Ovary (tissue), 9 donors: Measurements from ENCODE around the gene JAGN1. TPM values are rescaled to one million over a fixed set of nuclear protein-coding genes. Genes with fewer than 3 reads are reported as not detected.
"Not testable (repeated sequence)": the region's sequence is repeated elsewhere in the genome, so short reads cannot be mapped to it uniquely, and the experiment has no call there.

Experiments
- DNase-seq, 5 donors: peaks; one replicate each; pipeline ENCODE4 v3.0.0-alpha.2; 2019 to 2020
- H3K27ac ChIP-seq, 2 donors: fragments of 200-600 bp; one replicate each; pipeline versions ENCODE4 v1.5.1 to v1.8.0; 2019 to 2022
- H3K27me3 ChIP-seq: fragments of 200-600 bp; one replicate; pipeline ENCODE4 v1.8.0; 2022
- H3K36me3 ChIP-seq: fragments of 200-600 bp; sonication (generic); one replicate; pipeline ENCODE4 v1.5.1; 2019
- H3K4me1 ChIP-seq: one replicate; pipeline ENCODE4 v1.8.1; 2013; ENCODE audit warnings: mild to moderate bottlenecking, moderate library complexity; ENCODE audit not compliant: insufficient read depth
- H3K4me3 ChIP-seq: fragments of 200-600 bp; sonication (generic); one replicate; pipeline ENCODE4 v1.5.1; 2017
- H3K9me3 ChIP-seq, 2 donors: fragments of 200-600 bp in 1 of 2; sonication (generic) in 1 of 2; one replicate each; pipeline versions ENCODE4 v1.5.1 to v1.8.1; 2013 to 2019; ENCODE audit warnings: mild to moderate bottlenecking in 1 of 2, moderate library complexity in 1 of 2
- EP300 ChIP-seq: sonication (generic); formaldehyde crosslinking; IDR thresholded peaks from one replicate; pipeline ENCODE4 v1.6.1; 2017; ENCODE audit warnings: antibody characterized with exemption
- POLR2A ChIP-seq: fragments of 450-650 bp; IDR thresholded peaks from one replicate; pipeline ENCODE4 v1.6.1; 2017; ENCODE audit warnings: antibody characterized with exemption, mild to moderate bottlenecking, moderate library complexity
- WGBS, 3 donors: extraction: QIAGEN DNeasy Blood & Tissue Kit in 1 of 3; methylation state at CpG; one replicate each; pipeline versions ENCODE4 v1.1.5 to v1.1.7; 2013 to 2017; 5-methylcytosine and 5-hydroxymethylcytosine counted together
- intact Hi-C, 4 donors: fragments of 100-400 bp; cut with DNase I; formaldehyde crosslinking; loops; one replicate each; pipeline versions ENCODE4 v1.11.0 to v1.15.1; 2022 to 2023
- polyA plus RNA-seq, 2 donors: library from polyadenylated mRNA; stranded (reverse); fragments of 200-250 nt in 1 of 2; fragments of 350-450 nt in 1 of 2; fragmentation: Illumina TruSeq in 1 of 2; extraction: RNeasy Lipid Tissue Mini Kit (QIAGEN cat#74804) in 1 of 2; gene quantifications; one replicate each; pipeline ENCODE4 v1.2.3, GENCODE V29; 2013 to 2014
- total RNA-seq, 7 donors: library from RNA; depleted of rRNA in 2 of 7; stranded (reverse); fragments of >200 nt in 2 of 7; fragmentation: NEBNext Ultra II Directional in 3 of 7; extraction: Animal tissue kit (Norgen Biotek cat#: 25700) in 3 of 7; gene quantifications; one replicate each; pipeline versions ENCODE4 v1.1.0 to v1.2.4, GENCODE V29; 2016 to 2023
- TF ChIP-seq, protein P1 (sequence below), 3 donors: fragments of 450-650 bp in 2 of 3; fragments of 200-600 bp in 1 of 3; IDR thresholded peaks; one replicate each; pipeline versions ENCODE4 v1.5.1 to v1.8.0; 2016 to 2022; ENCODE audit warnings: antibody characterized with exemption in 3 of 3, mild to moderate bottlenecking in 1 of 3
- donor health status: DM: no; HTN: no; CAD: no; lungs with moderate emphysema.
- donor health status: DM: no; HTN: no; CAD: no.
- donor health status: Bipolar disorder and iron deficiency.
- donor health status: DM: yes; HTN: yes; CAD: no.
- donor health status: DM: no; HTN: no; CAD: no.
- donor health status: DM: yes; HTN: yes; CAD: no.

The JAGN1 gene
- total and polyA plus RNA-seq, 9 donors = 25.7 to 54.0 (median 32.7) TPM

DNA sequence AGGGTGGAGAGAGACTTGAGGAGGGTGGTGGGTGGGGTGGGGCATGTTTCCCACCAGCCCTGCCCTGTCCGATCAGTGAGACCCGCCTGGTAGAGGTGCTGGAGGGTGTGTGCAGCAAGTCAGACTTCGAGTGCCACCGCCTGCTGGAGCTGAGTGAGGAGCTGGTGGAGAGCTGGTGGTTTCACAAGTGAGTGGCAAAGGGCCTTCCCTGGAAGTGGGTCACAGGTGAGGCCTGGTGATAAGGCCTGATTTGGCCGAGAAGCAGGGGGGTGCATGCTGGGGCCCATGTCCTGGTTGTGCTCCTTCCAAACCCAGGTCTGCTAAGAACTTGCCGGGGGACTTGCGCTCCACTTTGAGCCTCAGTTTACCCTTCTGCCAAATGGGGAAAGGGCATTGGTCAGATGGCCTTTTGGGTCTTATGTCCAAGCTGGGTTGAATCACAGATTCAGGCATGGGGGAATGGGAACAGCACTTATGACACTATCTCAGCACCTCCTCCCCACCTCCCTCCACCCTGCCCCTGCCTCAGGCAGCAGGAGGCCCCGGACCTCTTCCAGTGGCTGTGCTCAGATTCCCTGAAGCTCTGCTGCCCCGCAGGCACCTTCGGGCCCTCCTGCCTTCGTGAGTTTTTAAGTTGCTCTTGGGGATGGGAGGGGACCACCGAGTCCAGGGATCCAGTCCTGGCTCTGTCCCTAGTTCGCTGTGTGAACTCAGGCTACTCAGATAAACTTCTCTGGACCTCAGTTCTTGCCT is 47.3 kb downstream of the JAGN1 start:
- TF ChIP-seq EP300 (no peak), POLR2A (no peak)
- TF ChIP-seq, protein P1, sequence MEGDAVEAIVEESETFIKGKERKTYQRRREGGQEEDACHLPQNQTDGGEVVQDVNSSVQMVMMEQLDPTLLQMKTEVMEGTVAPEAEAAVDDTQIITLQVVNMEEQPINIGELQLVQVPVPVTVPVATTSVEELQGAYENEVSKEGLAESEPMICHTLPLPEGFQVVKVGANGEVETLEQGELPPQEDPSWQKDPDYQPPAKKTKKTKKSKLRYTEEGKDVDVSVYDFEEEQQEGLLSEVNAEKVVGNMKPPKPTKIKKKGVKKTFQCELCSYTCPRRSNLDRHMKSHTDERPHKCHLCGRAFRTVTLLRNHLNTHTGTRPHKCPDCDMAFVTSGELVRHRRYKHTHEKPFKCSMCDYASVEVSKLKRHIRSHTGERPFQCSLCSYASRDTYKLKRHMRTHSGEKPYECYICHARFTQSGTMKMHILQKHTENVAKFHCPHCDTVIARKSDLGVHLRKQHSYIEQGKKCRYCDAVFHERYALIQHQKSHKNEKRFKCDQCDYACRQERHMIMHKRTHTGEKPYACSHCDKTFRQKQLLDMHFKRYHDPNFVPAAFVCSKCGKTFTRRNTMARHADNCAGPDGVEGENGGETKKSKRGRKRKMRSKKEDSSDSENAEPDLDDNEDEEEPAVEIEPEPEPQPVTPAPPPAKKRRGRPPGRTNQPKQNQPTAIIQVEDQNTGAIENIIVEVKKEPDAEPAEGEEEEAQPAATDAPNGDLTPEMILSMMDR (IDR thresholded peaks at IDR 0.05) = no peak

DNA sequence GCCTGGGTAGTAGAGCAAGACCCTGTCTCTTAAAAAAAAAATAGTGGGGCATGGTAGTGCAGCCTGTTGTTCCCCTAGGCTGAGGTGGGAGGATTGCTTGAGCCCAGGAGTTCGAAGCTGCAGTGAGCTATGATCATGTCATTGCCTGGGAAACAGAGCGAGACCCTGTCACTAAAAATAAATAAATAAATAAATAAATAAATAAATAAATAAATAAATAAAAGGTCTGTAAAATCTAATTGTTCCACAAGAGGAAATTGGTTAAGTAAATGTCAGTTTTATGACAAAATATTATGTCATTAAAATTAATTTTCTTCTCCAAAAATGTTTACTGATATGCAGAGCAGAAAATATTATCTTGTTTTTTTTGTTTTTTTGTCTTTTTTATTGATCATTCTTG is 48.6 kb downstream of the JAGN1 start:
- intact Hi-C loops = loop anchor here in 1 of 4 donors (10.0 kb wide), 1 partner anchor 204 kb away; the partner anchor contains the start of gene BRPF1

More for the DNA sequence above, 47.3 kb downstream of the JAGN1 start:
- whole genome bisulfite sequencing, 3 donors = 93 to 95% (median 93%) methylated on average over 13 of the region's 13 CpGs
- intact Hi-C loops = loop anchor here in 1 of 4 donors (10.0 kb wide), 1 partner anchor 203 kb away; the partner anchor contains the start of gene BRPF1
- Histone ChIP-seq H3K27ac (no peak overlapping the region), H3K27me3 (no peaks in the 10 kb centered on the region), H3K9me3 (no peaks in the 10 kb centered on the region), H3K4me3 (no peak overlapping the region), H3K36me3 (no peaks in the 10 kb centered on the region), H3K4me1 (peaks cover 10% of the 10 kb centered on the region)
- DNase-seq = no peak

DNA sequence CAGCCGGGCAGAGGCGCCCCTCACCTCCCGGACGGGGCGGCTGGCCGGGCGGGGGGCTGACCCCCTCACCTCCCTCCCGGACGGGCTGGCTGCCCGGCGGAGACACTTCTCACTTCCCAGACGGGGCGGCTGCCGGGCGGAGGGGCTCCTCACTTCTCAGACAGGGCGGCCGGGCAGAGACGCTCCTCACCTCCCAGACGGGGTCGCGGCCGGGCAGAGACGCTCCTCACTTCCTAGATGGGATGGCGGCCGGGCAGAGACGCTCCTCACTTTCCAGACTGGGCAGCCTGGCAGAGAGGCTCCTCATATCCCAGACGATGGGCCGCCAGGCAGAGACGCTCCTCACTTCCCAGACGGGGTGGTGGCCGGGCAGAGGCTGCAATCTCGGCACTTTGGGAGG is 49.5 kb downstream of the JAGN1 start:
- not testable (repeated sequence) for H3K9me3 ChIP-seq, H3K27me3 ChIP-seq, H3K4me3 ChIP-seq, H3K27ac ChIP-seq, H3K4me1 ChIP-seq, H3K36me3 ChIP-seq, DNase-seq
- intact Hi-C loops = loop anchor here in 3 of 4 donors (10.0 kb wide), 3 partner anchors 75 to 205 kb away; partner anchors contain the start of genes BRPF1 (in 1 of the 3) and RPUSD3 (in 1 of the 3)
- 89 to 95% (median 90%) methylated on average over 10 to 30 of the region's 32 CpGs for WGBS, 3 donors

More for the DNA sequence above, 48.6 kb downstream of the JAGN1 start:
- DNase-seq = no peak
- Histone ChIP-seq H3K27me3 (no peaks in the 10 kb centered on the region), H3K9me3 (no peaks in the 10 kb centered on the region), H3K27ac (no peak overlapping the region), H3K4me3 (no peak overlapping the region), H3K36me3 (no peaks in the 10 kb centered on the region), H3K4me1 (peaks cover 3% of the 10 kb centered on the region)
- WGBS, 3 donors = 91 to 97% (median 93%) methylated on average over 2 of the region's 2 CpGs
- no peak for TF ChIP-seq EP300
- TF ChIP-seq POLR2A = no peak
- TF ChIP-seq, protein P1 (IDR thresholded peaks at IDR 0.05) = no peak

DNA sequence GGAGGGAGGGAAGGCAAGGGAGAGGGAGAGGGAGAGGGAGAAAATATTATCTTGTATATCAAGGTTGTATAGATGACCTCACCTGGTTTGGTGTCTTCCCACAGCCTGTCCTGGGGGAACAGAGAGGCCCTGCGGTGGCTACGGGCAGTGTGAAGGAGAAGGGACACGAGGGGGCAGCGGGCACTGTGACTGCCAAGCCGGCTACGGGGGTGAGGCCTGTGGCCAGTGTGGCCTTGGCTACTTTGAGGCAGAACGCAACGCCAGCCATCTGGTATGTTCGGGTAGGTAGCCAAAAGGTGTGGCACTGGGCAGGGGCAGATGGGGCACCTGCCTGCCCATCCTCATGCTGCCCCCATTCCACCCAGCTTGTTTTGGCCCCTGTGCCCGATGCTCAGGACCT is 50.3 kb downstream of the JAGN1 start:
- no peak overlapping the region for H3K4me3 ChIP-seq
- WGBS, 3 donors = 86 to 91% (median 89%) methylated on average over 10 of the region's 10 CpGs
- intact Hi-C loops = loop anchor here in 2 of 4 donors (10.0 kb wide), 2 partner anchors 74 to 96 kb away; partner anchors contain the start of gene RPUSD3 (in 1 of the 2)
- H3K4me1 ChIP-seq = no peaks in the 10 kb centered on the region
- no peak for DNase-seq
- TF ChIP-seq EP300 = no peak
- TF ChIP-seq POLR2A = no peak
- TF ChIP-seq, protein P1 (IDR thresholded peaks at IDR 0.05) = no peak
- H3K27ac ChIP-seq = no peak overlapping the region
- no peaks in the 10 kb centered on the region for H3K9me3 ChIP-seq
- no peaks in the 10 kb centered on the region for H3K27me3 ChIP-seq
- no peaks in the 10 kb centered on the region for H3K36me3 ChIP-seq

DNA sequence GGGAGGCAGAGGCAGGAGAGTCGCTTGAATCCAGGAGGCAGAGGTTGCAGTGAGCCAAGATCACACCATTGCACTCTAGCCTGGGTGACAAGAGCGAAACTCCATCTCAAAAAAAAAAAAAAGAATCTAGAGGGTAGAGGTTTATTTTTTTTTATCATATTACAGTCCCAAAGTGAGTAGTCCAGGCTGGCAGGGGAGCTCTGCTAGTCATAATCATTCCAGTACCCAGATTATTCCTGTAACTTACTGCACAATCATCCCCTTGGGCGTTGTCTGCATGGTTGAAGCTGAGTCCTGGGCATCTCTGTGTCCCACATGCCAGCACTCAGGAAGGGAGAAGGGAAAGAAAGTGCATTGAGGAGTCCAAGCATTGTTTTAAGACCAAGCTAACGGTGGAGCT is 51.8 kb downstream of the JAGN1 start:
- Histone ChIP-seq H3K36me3 (no peaks in the 10 kb centered on the region), H3K4me1 (no peaks in the 10 kb centered on the region), H3K27me3 (no peaks in the 10 kb centered on the region), H3K4me3 (no peak overlapping the region), H3K9me3 (no peaks in the 10 kb centered on the region), H3K27ac (no peak overlapping the region)
- no peak for DNase-seq
- WGBS, 3 donors = 79 to 81% (median 81%) methylated on average over 4 of the region's 4 CpGs
- intact Hi-C loops = loop anchor here in 2 of 4 donors (10.0 kb wide), 2 partner anchors 73 to 97 kb away; partner anchors contain the start of gene RPUSD3 (in 1 of the 2)
- no peak for TF ChIP-seq POLR2A
- no peak for TF ChIP-seq EP300
- TF ChIP-seq, protein P1 (IDR thresholded peaks at IDR 0.05) = no peak
